GM21619 (cell line): ENCODE results near the gene PCDH15.

ENCODE experiments used
- ATAC-seq: cut with Tn5 transposase; IDR thresholded peaks from one replicate; pipeline ENCODE4 v1.9.1; 2021; ENCODE audit not compliant: unreplicated experiment

Gene PCDH15

GRCh38 chr10:54708591-54708990, 92.4 kb downstream of the PCDH15 start:
- ATAC-seq = no peak

DNA sequence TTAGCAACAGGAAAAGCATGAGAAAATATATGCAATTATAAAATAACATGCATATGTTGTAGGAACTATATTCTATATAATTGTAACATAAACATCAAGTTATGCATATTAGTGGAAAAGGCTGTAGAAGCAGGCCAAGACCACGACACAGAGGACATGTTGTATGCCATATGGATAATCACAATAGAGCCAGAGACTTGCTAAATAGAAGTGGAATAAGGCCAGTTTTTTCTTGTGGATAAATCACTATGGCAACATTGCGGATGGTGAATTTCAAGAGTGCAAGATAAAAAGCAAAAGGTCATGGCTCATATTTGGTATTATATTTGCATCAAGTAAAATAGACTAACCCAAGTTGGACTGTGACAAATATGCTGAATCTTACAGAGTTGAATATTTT, 93.0 kb downstream of the PCDH15 start:
- no peak for ATAC-seq

GRCh38 chr10:54702583-54703485, 98.2 kb downstream of the PCDH15 start:
- no peak for ATAC-seq

DNA sequence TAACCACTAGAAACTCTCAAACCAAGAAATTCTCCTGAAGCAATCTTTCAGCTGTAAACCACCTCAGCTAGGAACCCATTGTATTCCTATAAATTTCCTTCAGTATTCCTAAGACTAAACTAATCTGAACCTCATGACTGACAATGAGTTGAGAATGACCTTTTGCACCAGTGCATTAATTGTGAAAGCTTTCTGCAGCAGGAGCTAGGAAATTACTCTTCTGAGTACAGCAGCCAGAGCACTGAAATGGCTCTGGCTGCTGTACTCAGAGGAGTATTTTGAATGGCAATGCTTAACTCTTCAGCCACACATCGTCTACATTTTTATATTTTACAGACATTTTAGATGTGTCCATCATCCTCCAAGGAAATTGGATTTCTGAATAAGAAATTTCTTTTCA, 109.7 kb downstream of the PCDH15 start:
- ATAC-seq = no peak

GRCh38 chr10:54682554-54682953, 118.5 kb downstream of the PCDH15 start:
- ATAC-seq = no peak

DNA sequence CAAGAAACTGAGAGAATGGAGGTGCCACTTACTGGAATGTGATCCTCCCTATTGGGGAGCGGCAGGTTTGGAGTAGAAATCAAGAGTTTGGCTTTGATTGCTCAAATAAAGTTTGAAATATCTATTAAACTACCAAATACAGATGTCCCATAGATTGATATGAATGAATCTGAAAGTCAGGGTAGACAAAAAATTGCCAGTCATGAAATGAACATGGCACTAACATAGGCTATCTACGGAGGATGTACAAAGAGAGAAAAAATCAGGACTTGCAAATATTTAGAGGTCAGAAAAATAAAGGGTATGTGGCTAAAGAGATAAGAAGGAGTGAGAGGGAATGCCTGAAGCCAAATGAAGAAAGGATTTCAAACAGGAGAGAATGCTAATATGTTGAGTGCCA, 119.9 kb downstream of the PCDH15 start:
- no peak for ATAC-seq

- no peak for ATAC-seq
Observed at GRCh38 chr10:54667136-54667535, 133.9 kb downstream of the PCDH15 start.

DNA sequence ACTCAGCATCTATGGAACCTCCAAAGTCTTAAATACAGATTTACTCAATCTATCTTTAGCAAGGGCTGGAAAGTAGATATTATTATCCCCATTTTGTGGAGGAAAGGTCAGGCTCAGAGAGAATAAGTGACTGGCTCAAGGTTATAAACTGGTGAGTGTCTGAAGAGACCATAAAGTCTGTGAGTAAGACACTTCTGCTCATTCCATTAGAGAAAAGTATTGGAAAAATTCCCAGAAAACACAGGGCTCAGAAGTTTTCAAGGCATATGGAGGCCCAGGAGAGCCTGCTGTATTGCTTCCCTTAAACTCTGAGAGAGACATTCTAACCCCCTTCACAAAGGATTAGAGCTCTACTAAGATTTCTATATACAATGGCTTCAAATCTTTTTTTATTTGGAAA, 134.8 kb downstream of the PCDH15 start:
- no peak for ATAC-seq

- ATAC-seq = no peak
Observed at GRCh38 chr10:54665095-54665494, 135.9 kb downstream of the PCDH15 start.

DNA sequence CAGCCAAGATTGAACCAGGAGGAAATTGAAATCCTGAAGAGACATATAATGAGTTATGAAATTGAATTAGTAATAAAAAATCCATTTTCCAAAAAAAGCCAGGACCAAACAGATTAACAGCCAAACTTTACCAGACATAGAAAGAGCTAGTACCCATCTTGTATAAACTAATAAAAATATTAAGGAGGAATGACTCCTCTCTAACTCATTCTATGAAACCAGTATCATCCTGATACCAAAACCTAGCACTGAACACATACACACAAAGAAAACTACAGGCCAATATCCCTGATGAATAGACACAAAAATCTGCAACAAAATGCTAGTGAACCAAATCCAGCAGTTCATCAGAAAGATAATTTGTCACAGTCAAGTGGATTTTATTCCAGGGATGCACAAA, 140.6 kb downstream of the PCDH15 start:
- no peak for ATAC-seq

DNA sequence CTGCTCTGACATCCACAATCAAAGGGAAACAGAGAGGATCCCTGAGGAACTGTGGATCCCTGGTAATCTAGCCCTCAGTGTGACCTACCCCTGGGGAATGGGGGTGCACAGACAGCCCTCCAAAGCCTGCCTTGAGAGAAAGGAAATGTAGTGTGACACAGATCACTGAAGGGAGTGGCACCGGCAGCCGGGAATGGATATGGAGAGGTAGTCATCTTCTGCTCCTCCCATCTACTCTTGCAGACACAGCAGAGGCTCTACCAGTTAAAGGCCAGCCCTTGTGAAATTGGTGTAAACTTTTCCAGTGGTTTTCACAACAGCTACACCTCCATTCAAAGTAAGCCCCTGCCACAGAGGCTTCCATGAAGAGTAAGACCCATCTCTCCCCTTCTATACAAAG, 144.4 kb downstream of the PCDH15 start:
- ATAC-seq = no peak

- ATAC-seq = no peak
Observed at GRCh38 chr10:54653518-54653917, 147.5 kb downstream of the PCDH15 start.

DNA sequence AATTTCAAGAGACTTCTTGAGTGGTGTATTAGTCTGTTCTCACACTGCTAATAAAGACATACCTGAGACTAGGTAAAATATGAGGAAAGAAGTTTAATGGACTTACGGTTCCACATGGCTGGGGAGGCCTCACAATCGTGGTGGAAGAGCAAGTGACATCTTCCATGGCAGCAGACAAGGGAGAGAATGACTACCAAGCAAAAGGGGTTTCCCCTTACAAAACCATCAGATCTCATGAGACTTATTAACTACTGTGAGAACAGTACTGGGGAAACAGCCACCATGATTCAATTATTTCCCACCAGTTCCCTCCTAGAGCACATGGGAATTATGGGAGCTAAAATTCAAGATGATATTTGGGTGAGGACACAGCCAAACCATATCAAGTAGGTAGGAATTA, 150.5 kb downstream of the PCDH15 start:
- ATAC-seq = no peak

- no peak for ATAC-seq
Observed at GRCh38 chr10:54622017-54622416, 179.0 kb downstream of the PCDH15 start.

DNA sequence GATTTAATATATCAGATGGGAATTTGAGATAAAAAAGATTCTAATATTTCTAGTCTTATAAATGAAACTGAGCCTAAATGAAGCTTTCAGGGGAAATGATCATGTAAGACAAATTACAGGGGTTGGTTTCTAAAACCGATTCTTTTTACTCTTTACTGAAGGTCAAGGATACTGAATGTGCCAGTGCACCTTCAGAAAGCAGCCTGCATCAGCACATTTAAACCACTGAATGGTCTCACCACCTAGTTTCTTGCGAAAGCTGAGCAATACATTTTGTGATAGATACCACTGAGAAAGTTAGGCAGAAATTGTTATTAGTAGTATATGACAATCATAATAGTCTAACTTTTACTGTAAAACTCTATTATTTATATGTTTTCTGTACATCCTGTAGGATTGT, 180.7 kb downstream of the PCDH15 start:
- no peak for ATAC-seq

DNA sequence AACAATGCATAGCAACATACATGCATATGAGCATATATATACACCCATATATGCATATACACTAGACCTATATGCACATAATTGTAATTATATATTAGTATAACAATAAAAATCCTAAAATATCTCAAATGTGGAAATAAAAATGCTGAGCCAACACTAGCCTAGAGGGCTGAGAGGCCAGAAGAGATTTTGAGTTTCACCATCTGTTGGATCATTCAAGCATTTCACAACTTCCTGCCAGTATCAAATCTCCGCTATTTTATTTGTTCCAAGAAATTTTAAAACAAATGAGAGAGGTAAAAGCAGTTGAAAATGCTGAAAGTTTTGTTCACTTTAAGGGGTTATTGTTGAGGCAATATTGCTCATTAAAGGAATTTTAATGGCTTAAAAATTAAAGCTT, 187.0 kb downstream of the PCDH15 start:
- ATAC-seq = no peak

DNA sequence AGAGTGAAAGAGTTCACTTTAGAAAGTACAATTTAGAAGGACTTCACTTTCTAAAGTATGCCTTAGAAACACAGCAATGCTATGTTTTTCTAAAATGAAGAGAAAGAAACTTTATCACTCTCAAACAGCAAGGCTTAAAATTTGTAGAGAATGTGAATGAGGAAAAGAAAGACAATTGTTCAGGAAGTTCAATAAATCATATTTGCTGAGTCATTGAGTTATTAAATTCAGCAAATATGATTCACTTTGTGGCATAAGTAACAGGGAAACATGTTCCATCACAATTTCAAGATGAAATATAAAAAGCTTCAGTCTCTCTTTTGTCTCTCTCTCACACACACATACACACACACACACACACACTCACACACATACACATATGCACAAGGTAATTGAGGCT, 187.9 kb downstream of the PCDH15 start:
- ATAC-seq = no peak

- ATAC-seq = no peak
Observed at GRCh38 chr10:54609423-54609822, 191.6 kb downstream of the PCDH15 start.

DNA sequence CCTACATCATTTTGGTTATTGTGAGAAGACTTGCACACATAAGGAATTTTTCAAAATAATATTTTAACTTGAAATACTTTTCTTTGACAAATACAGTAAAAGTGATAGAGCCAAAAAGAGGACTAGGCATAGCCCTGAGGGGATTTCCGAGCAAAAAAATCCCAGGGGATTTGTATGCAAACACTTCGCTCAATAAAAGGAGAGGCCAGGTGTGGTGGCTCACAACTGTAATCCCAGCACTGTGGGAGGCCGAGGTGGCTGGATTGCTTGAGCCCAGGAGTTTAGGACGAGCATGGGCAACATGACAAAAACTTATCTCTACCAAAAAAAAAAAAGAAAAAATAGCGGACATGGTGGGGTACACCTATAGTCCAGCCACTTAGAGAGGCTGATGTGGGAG, 193.0 kb downstream of the PCDH15 start:
- no peak for ATAC-seq

GRCh38 chr10:54594289-54594688, 206.7 kb downstream of the PCDH15 start:
- ATAC-seq = no peak

DNA sequence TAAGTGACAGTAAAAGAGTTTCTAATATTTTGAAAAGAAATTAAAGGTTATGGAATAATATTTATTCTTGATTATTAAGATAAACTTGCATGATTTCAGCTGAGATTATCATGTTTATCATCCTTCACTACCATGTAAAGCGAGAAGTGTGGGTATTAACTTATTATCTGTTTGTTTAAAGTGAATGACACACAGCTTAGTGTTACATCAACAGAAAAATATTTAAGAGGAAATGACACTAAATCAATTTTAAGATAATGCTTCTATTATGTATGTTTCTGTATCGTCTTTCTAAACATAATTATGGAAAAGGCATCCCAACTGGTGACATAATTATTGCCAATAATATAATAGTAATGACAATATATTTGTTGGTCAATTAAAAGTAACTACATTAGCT, 213.1 kb downstream of the PCDH15 start:
- ATAC-seq = no peak

DNA sequence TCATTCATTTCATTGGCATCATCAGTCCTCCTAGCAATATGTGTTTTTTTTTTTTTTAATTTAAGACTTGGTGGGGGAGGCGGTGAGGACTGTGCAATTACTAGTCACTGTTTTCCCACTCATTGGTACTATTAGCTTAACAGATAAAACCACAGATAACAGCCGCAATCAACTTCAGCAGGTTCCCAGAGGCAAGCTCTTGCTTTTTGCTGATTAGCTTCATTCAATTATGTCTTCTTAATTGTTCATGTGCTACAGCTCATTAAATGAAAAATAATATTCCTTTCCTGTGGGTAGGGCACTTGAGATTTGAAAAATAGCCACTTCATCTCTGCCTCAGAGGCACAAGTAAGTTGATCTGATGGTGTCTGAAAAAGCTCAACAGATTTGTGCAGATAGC, 215.5 kb downstream of the PCDH15 start:
- ATAC-seq = no peak

- no peak for ATAC-seq
Observed at GRCh38 chr10:54577682-54578081, 223.3 kb downstream of the PCDH15 start.
